Measurements from ENCODE around the gene KIF15. TPM values are rescaled to one million over a fixed set of nuclear protein-coding genes. Genes with fewer than 3 reads are reported as not detected.

Gene KIF15
- total and polyA plus RNA-seq, 10 donors = 0.74 to 5.2 (median 3.1) TPM

DNA sequence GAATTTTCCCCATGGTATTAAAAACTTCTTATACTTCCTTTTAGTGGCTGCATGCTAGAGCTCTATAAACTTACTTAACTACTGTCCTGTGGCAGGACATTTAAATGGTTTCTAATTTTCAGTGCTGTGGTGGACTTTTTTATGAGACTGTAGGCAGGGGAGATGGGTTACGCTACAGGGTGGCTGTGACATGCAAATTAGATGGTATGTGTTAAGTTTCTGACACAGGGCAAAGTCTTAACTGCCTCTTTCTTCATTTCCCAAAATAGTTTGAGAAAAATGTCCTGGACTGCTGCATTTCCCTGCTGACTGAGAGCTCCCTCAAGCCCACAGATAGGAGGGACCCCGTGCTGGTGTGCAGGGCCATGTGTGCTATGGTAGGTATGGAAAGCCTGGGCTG is 134.8 kb downstream of the KIF15 start:
- intact Hi-C loops (cut with DNase I; ENCODE audit: low total_unique reads) = no loop called here
- H3K4me3 ChIP-seq = no peak overlapping the region
- H3K27ac ChIP-seq = no peak overlapping the region
- no peaks in the 10 kb centered on the region for H3K9me3 ChIP-seq
- no peaks in the 10 kb centered on the region for H3K4me1 ChIP-seq
- WGBS, 5 donors = 68 to 78% (median 74%) methylated on average over 2 of the region's 2 CpGs
- TF ChIP-seq POLR2AphosphoS5 (IDR thresholded peaks at IDR 0.05) (no peak), POLR2A (IDR thresholded peaks at IDR 0.05) (no peak)
- TF ChIP-seq, protein P1, sequence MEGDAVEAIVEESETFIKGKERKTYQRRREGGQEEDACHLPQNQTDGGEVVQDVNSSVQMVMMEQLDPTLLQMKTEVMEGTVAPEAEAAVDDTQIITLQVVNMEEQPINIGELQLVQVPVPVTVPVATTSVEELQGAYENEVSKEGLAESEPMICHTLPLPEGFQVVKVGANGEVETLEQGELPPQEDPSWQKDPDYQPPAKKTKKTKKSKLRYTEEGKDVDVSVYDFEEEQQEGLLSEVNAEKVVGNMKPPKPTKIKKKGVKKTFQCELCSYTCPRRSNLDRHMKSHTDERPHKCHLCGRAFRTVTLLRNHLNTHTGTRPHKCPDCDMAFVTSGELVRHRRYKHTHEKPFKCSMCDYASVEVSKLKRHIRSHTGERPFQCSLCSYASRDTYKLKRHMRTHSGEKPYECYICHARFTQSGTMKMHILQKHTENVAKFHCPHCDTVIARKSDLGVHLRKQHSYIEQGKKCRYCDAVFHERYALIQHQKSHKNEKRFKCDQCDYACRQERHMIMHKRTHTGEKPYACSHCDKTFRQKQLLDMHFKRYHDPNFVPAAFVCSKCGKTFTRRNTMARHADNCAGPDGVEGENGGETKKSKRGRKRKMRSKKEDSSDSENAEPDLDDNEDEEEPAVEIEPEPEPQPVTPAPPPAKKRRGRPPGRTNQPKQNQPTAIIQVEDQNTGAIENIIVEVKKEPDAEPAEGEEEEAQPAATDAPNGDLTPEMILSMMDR (IDR thresholded peaks at IDR 0.05 in 8 of 11, conservative IDR thresholded peaks at IDR 0.05 in 3 of 11) = no peak
- no peak for DNase-seq
- H3K27me3 ChIP-seq (replicated peaks in 1 of 7) = peaks cover 0 to 35% (median 0%) of the 10 kb centered on the region in 7 donors
- H3K36me3 ChIP-seq = no peaks in the 10 kb centered on the region

DNA sequence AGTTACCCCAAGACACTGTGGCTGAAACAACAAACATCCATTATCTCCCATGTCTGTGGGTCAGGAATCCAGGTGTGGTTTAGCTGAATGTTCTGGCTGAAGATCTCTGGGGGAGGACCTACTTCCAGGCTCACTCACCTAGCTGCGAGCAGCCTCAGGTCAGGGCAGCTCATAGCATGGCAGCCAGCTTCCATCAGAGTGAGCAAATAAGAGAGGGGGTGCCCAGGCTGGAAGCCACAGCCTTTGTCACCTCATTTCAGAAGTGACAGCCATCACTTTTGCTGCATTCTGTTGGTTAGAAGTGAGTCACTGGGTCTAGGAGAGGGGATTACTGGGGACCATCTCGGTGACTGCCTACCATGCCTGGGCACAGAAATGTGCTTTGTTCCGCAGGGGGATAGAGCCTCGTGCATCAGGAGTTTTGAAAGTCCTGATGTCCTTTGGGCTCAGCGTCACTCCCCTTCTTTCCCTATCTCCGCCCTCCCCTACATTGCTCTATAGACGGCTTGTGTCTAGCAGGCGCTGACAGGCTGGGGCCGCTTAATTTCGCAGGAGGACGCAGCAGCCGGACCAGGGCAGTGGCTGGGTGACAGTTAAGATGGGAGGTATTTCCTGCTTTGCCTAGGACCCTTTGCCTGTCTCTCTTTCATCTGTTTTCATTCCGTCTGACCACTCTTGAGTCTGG is 138.2 kb downstream of the KIF15 start:
- Histone ChIP-seq H3K4me1 (no peaks in the 10 kb centered on the region), H3K27ac (no peak overlapping the region), H3K4me3 (no peak overlapping the region), H3K27me3 (replicated peaks in 1 of 7) (peaks cover 0 to 32% (median 0%) of the 10 kb centered on the region in 7 donors), H3K9me3 (no peaks in the 10 kb centered on the region), H3K36me3 (no peaks in the 10 kb centered on the region)
- intact Hi-C loops (cut with DNase I; ENCODE audit: low total_unique reads) = no loop called here
- TF ChIP-seq POLR2A (IDR thresholded peaks at IDR 0.05) (no peak), POLR2AphosphoS5 (IDR thresholded peaks at IDR 0.05) (no peak)
- TF ChIP-seq, protein P1 (IDR thresholded peaks at IDR 0.05 in 8 of 11, conservative IDR thresholded peaks at IDR 0.05 in 3 of 11) = no peak
- no peak for DNase-seq
- 65 to 72% (median 66%) methylated on average over 13 of the region's 13 CpGs for WGBS, 5 donors

DNA sequence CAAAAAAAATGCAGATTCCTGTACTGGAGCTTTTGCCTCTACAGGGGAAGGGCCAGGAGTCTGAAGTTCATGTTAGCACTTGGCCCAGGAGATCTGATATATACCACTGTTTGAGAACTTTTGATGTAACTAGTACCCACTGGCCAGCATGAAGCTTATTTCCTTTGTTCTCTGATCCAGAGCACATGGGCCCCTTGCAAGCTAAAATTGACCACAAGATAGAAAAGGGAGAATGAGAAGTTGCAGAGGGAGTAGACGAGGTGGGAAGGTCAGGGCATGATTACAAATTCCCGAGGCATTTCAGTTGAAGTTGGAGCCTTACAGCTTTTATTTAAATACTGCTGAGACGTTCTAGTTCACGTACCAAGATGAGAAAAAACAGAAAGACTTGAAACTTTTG is 141.0 kb downstream of the KIF15 start:
- Histone ChIP-seq H3K27ac (no peak overlapping the region), H3K4me1 (no peaks in the 10 kb centered on the region), H3K36me3 (no peaks in the 10 kb centered on the region), H3K4me3 (no peak overlapping the region), H3K9me3 (no peaks in the 10 kb centered on the region), H3K27me3 (replicated peaks in 1 of 7) (peaks cover 0 to 30% (median 0%) of the 10 kb centered on the region in 7 donors)
- 65 to 77% (median 69%) methylated on average over 4 of the region's 4 CpGs for WGBS, 5 donors
- no peak for TF ChIP-seq POLR2A (IDR thresholded peaks at IDR 0.05)
- TF ChIP-seq, protein P1 (IDR thresholded peaks at IDR 0.05 in 8 of 11, conservative IDR thresholded peaks at IDR 0.05 in 3 of 11) = no peak
- no peak for TF ChIP-seq POLR2AphosphoS5 (IDR thresholded peaks at IDR 0.05)
- DNase-seq = no peak
- intact Hi-C loops (cut with DNase I; ENCODE audit: low total_unique reads) = no loop called here

Other genes with a start within 250 kb of the KIF15 start
- gene ZKSCAN7, start 206.6 kb upstream of the KIF15 start, total RNA-seq = 1 to 10 TPM; 3.9 to 6.0 (median 5.1) TPM
- 1 to 10 TPM; 1.8 to 2.2 (median 1.9) TPM for gene ZKSCAN7, start 206.6 kb upstream of the KIF15 start, polyA plus RNA-seq
- gene ZNF660, start 176.8 kb upstream of the KIF15 start, total RNA-seq = 1 to 10 TPM; 2.7 to 5.4 (median 4.3) TPM
- gene ZNF660, start 176.8 kb upstream of the KIF15 start, polyA plus RNA-seq = under 1 TPM; 0.61 to 0.80 (median 0.62) TPM
- 10 to 100 TPM; 13.1 to 21.0 (median 17.4) TPM for gene ZNF197, start 136.8 kb upstream of the KIF15 start, total RNA-seq
- gene ZNF197, start 136.8 kb upstream of the KIF15 start, polyA plus RNA-seq = 1 to 10 TPM; 4.9 to 6.7 (median 6.1) TPM
- gene ZNF35, start 113.1 kb upstream of the KIF15 start, total RNA-seq = 10 to 100 TPM in 6 of 7 donors, 1 to 10 TPM in 1; 9.8 to 19.3 (median 14.2) TPM
- 1 to 10 TPM; 2.5 to 4.3 (median 3.5) TPM for gene ZNF35, start 113.1 kb upstream of the KIF15 start, polyA plus RNA-seq
- gene ZNF502, start 49.1 kb upstream of the KIF15 start, total RNA-seq = 1 to 10 TPM; 3.2 to 5.9 (median 4.9) TPM
- gene ZNF502, start 49.1 kb upstream of the KIF15 start, polyA plus RNA-seq = 1 to 10 TPM; 2.8 to 3.6 (median 3.6) TPM
- gene ZNF501, start 32.2 kb upstream of the KIF15 start, total RNA-seq = 1 to 10 TPM; 5.0 to 8.5 (median 5.6) TPM
- 1 to 10 TPM; 1.5 to 2.0 (median 1.8) TPM for gene ZNF501, start 32.2 kb upstream of the KIF15 start, polyA plus RNA-seq
- gene KIAA1143, start 175 bp upstream of the KIF15 start, total RNA-seq = 10 to 100 TPM; 13.5 to 25.6 (median 22.5) TPM
- gene KIAA1143, start 175 bp upstream of the KIF15 start, polyA plus RNA-seq = 10 to 100 TPM in 1 of 3 donors, 1 to 10 TPM in 2; 6.8 to 14.2 (median 8.8) TPM
- gene TMEM42, start 100.1 kb downstream of the KIF15 start, total RNA-seq = 10 to 100 TPM in 6 of 7 donors, 1 to 10 TPM in 1; 9.5 to 15.8 (median 14.3) TPM
- 10 to 100 TPM; 28.8 to 32.4 (median 30.8) TPM for gene TMEM42, start 100.1 kb downstream of the KIF15 start, polyA plus RNA-seq
- gene TGM4, start 112.8 kb downstream of the KIF15 start, total RNA-seq = not detected
- not detected for gene TGM4, start 112.8 kb downstream of the KIF15 start, polyA plus RNA-seq
- 10 to 100 TPM; 57.3 to 79.2 (median 70.1) TPM for gene ZDHHC3, start 214.4 kb downstream of the KIF15 start, total RNA-seq
- 10 to 100 TPM; 15.2 to 25.3 (median 17.4) TPM for gene ZDHHC3, start 214.4 kb downstream of the KIF15 start, polyA plus RNA-seq
- 10 to 100 TPM; 28.4 to 42.8 (median 33.6) TPM for gene EXOSC7, start 214.4 kb downstream of the KIF15 start, total RNA-seq
- 10 to 100 TPM; 32.1 to 43.7 (median 43.1) TPM for gene EXOSC7, start 214.4 kb downstream of the KIF15 start, polyA plus RNA-seq